Effector memory CD4-positive, alpha-beta T cell (primary cell): ENCODE measurements around the gene ASTN2.

Source experiments
- DNase-seq, 3 donors: peaks; one replicate each; pipeline ENCODE4 v3.0.0-alpha.2; 2020
- H3K27ac ChIP-seq: 2 replicates; pipeline ENCODE4 v1.7.0; 2013; ENCODE audit warnings: mild to moderate bottlenecking, low read length, moderate library complexity; ENCODE audit not compliant: insufficient read depth, poor library complexity, severe bottlenecking
- H3K27me3 ChIP-seq: replicated peaks from 2 replicates; pipeline ENCODE4 v1.7.0; 2013; ENCODE audit warnings: mild to moderate bottlenecking, low read length; ENCODE audit not compliant: insufficient read depth, control insufficient read depth, poor library complexity, severe bottlenecking
- H3K36me3 ChIP-seq: 2 replicates; pipeline ENCODE4 v1.7.0; 2013; ENCODE audit warnings: mild to moderate bottlenecking, low read length, moderate library complexity; ENCODE audit not compliant: control insufficient read depth, insufficient read depth
- H3K4me1 ChIP-seq: 2 replicates; pipeline ENCODE4 v1.7.0; 2013; ENCODE audit warnings: low read length, mild to moderate bottlenecking; ENCODE audit not compliant: control insufficient read depth, insufficient read depth, poor library complexity, severe bottlenecking
- H3K4me3 ChIP-seq: 2 replicates; pipeline ENCODE4 v1.7.0; 2013; ENCODE audit warnings: low read length, low read depth, mild to moderate bottlenecking; ENCODE audit not compliant: insufficient read depth, poor library complexity, severe bottlenecking
- H3K9me3 ChIP-seq: 2 replicates; pipeline ENCODE4 v1.7.0; 2013; ENCODE audit warnings: mild to moderate bottlenecking, low read length, moderate library complexity; ENCODE audit not compliant: control insufficient read depth

ASTN2 gene

GRCh38 chr9:116589392-116590354, 825.2 kb downstream of the ASTN2 start:
- no peak for DNase-seq
- no peak overlapping the region for H3K4me3 ChIP-seq

DNA sequence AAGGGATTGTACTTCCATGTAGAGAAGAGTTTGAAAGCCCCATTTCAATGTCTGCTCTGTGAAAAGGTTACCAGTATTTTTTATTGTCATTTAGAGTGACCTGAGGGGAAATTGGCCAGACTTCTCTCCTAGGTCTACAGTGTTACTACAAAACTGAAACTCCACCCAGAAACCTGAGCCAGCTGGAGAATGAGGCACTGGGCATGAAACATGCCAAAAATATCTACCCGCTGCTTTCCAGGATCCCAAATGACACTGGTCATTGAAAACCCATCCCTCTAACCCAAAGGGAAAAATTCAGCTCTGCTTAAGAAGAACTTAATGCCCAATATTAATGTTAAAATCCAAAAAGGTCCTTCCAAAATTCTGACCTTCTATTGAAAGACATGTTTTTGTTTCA, 826.9 kb downstream of the ASTN2 start:
- DNase-seq = no peak
- H3K27ac ChIP-seq = no peak overlapping the region
- no peaks in the 10 kb centered on the region for H3K27me3 ChIP-seq
- H3K4me3 ChIP-seq = no peak overlapping the region
- no peaks in the 10 kb centered on the region for H3K36me3 ChIP-seq
- H3K4me1 ChIP-seq = no peaks in the 10 kb centered on the region
- H3K9me3 ChIP-seq = no peaks in the 10 kb centered on the region

More at GRCh38 chr9:116589392-116590354, 825.2 kb downstream of the ASTN2 start:
- no peaks in the 10 kb centered on the region for H3K27me3 ChIP-seq
- no peaks in the 10 kb centered on the region for H3K36me3 ChIP-seq
- no peaks in the 10 kb centered on the region for H3K9me3 ChIP-seq
- no peaks in the 10 kb centered on the region for H3K4me1 ChIP-seq
- no peak overlapping the region for H3K27ac ChIP-seq

- H3K36me3 ChIP-seq = no peaks in the 10 kb centered on the region
These were observed 829.0 kb downstream of the ASTN2 start for GRCh38 chr9:116585896-116586295.

DNA sequence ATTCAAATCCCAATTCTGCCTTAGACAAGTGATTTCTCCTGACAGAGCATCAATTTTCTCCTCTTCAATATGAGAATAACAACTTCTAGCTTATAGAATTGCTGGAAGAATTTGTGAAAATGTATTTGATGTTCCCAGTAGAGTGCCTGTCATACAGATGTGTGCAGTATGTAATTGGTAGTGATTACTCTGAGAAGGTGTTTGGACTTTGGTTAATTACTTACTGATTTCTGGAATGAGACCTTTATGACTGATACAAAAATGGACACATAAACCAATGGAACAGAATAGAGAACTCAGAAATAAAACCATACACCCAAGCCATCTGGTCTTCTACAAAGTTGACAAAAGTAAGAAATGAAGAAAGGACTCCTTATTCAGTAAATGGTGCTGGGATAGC, 829.7 kb downstream of the ASTN2 start:
- no peaks in the 10 kb centered on the region for H3K36me3 ChIP-seq
- no peak for DNase-seq
- no peaks in the 10 kb centered on the region for H3K27me3 ChIP-seq
- H3K4me3 ChIP-seq = no peak overlapping the region
- H3K27ac ChIP-seq = no peak overlapping the region
- no peaks in the 10 kb centered on the region for H3K9me3 ChIP-seq
- no peaks in the 10 kb centered on the region for H3K4me1 ChIP-seq

More at GRCh38 chr9:116585896-116586295, 829.0 kb downstream of the ASTN2 start:
- Histone ChIP-seq H3K27ac (no peak overlapping the region), H3K27me3 (no peaks in the 10 kb centered on the region), H3K4me3 (no peak overlapping the region), H3K9me3 (no peaks in the 10 kb centered on the region), H3K4me1 (no peaks in the 10 kb centered on the region)
- DNase-seq = no peak

DNA sequence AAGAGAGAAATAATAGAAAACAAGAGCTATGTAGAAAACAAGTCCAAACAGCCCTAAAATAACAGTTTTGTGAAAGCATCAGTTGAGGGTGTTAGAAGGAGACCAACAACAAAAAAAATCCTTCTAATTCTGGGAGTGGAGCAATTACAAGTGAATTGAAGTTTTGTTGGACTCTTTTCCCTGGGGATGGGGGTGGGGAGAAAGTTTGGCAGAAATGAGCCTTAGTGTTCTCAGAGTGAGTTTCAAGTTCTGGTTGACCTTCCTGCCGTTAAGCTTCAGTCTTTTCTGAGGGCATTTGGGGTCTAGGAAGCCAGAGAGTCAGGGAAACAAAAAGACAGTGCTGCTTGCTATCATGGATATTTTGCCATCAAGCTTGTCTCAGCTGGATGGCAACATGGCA, 834.0 kb downstream of the ASTN2 start:
- Histone ChIP-seq H3K9me3 (no peaks in the 10 kb centered on the region), H3K27ac (no peak overlapping the region), H3K36me3 (no peaks in the 10 kb centered on the region), H3K27me3 (no peaks in the 10 kb centered on the region), H3K4me1 (no peaks in the 10 kb centered on the region), H3K4me3 (no peak overlapping the region)
- no peak for DNase-seq

GRCh38 chr9:116576386-116576785, 838.5 kb downstream of the ASTN2 start:
- no peak overlapping the region for H3K4me3 ChIP-seq
- no peaks in the 10 kb centered on the region for H3K27me3 ChIP-seq
- no peaks in the 10 kb centered on the region for H3K4me1 ChIP-seq
- no peak overlapping the region for H3K27ac ChIP-seq
- H3K9me3 ChIP-seq = no peaks in the 10 kb centered on the region
- DNase-seq = no peak
- no peaks in the 10 kb centered on the region for H3K36me3 ChIP-seq

- no peaks in the 10 kb centered on the region for H3K27me3 ChIP-seq
- H3K36me3 ChIP-seq = no peaks in the 10 kb centered on the region
- H3K9me3 ChIP-seq = no peaks in the 10 kb centered on the region
- H3K27ac ChIP-seq = no peak overlapping the region
- no peak overlapping the region for H3K4me3 ChIP-seq
- no peak for DNase-seq
- no peaks in the 10 kb centered on the region for H3K4me1 ChIP-seq
These were observed 840.7 kb downstream of the ASTN2 start for GRCh38 chr9:116574027-116574679.

GRCh38 chr9:116572095-116572748, 842.6 kb downstream of the ASTN2 start:
- Histone ChIP-seq H3K4me1 (no peaks in the 10 kb centered on the region), H3K27me3 (no peaks in the 10 kb centered on the region), H3K27ac (no peak overlapping the region), H3K9me3 (no peaks in the 10 kb centered on the region), H3K36me3 (no peaks in the 10 kb centered on the region), H3K4me3 (no peak overlapping the region)
- no peak for DNase-seq

- DNase-seq = no peak
- no peaks in the 10 kb centered on the region for H3K4me1 ChIP-seq
- no peaks in the 10 kb centered on the region for H3K27me3 ChIP-seq
- no peaks in the 10 kb centered on the region for H3K9me3 ChIP-seq
- H3K4me3 ChIP-seq = no peak overlapping the region
- no peak overlapping the region for H3K27ac ChIP-seq
- no peaks in the 10 kb centered on the region for H3K36me3 ChIP-seq
These were observed 845.7 kb downstream of the ASTN2 start for GRCh38 chr9:116569111-116569510.
